Neural progenitor cell (in vitro differentiated cells): ENCODE data around the gene RWDD3.

Source experiments
- CTCF ChIP-seq: fragments of 200-600 bp; sonication (generic); IDR thresholded peaks from 2 replicates; pipeline ENCODE4 v1.5.1; 2017; ENCODE audit warnings: antibody characterized with exemption, mild to moderate bottlenecking
- EZH2phosphoT487 ChIP-seq: fragments of 200-600 bp; sonication (generic); IDR thresholded peaks from 2 replicates; pipeline ENCODE4 v1.6.1; 2017; ENCODE audit warnings: antibody characterized with exemption

GRCh38 chr1:95276429-95276828 is 42.4 kb downstream of the RWDD3 start:
- TF ChIP-seq CTCF (no peak), EZH2phosphoT487 (no peak)
